ENCODE measurements around the gene NDRG4.

DNA sequence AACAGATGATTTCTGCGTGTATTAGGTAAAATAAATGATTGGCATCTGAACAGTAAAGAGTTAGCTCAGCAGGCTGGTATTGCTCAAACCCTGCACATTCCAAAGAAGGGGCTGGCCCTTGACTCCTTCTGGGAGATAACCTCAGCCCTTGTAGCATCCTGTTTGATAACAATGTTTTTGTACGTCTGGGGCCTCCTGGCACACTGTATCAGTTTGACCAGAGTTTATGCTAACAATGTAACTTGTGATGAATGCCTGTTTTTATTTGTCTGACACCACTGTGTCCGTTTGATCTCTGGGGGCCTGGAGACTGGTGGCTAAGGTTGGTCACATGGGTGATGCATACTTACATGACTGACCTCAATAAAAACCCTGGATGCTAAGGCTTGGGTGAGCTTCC is 43.8 kb upstream of the NDRG4 start:
- TF ChIP-seq POLR2A (IDR thresholded peaks at IDR 0.05), result no peak
- TF ChIP-seq, protein P1, sequence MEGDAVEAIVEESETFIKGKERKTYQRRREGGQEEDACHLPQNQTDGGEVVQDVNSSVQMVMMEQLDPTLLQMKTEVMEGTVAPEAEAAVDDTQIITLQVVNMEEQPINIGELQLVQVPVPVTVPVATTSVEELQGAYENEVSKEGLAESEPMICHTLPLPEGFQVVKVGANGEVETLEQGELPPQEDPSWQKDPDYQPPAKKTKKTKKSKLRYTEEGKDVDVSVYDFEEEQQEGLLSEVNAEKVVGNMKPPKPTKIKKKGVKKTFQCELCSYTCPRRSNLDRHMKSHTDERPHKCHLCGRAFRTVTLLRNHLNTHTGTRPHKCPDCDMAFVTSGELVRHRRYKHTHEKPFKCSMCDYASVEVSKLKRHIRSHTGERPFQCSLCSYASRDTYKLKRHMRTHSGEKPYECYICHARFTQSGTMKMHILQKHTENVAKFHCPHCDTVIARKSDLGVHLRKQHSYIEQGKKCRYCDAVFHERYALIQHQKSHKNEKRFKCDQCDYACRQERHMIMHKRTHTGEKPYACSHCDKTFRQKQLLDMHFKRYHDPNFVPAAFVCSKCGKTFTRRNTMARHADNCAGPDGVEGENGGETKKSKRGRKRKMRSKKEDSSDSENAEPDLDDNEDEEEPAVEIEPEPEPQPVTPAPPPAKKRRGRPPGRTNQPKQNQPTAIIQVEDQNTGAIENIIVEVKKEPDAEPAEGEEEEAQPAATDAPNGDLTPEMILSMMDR (IDR thresholded peaks at IDR 0.05), result no peak
- no peak for TF ChIP-seq EP300 (IDR thresholded peaks at IDR 0.05)

Data from stomach (tissue), 4 donors.